RWPE2 (cell line): ENCODE results near the gene DIP2B.

Source experiments
- ATAC-seq: fragments of 200-7000 bp; cut with Tn5 transposase; 3 replicates; pipeline ENCODE4 v1.9.1; 2021; ENCODE audit warnings: low read depth
- DNase-seq: peaks from one replicate; pipeline ENCODE4 v3.0.0-alpha.2; 2020; ENCODE audit warnings: low spot score
- H3K27ac ChIP-seq: fragments of 450-650 bp; 2 replicates; pipeline ENCODE4 v1.5.1; 2017; ENCODE audit warnings: mild to moderate bottlenecking; ENCODE audit not compliant: poor library complexity, severe bottlenecking
- H3K27me3 ChIP-seq: fragments of 250-450 bp; sonication (Bioruptor Pico); 2 replicates; pipeline ENCODE4 v1.5.1; 2021; ENCODE audit warnings: mild to moderate bottlenecking, moderate library complexity; ENCODE audit not compliant: insufficient read depth, poor library complexity, severe bottlenecking
- H3K36me3 ChIP-seq: fragments of 250-450 bp; sonication (Bioruptor Pico); 2 replicates; pipeline ENCODE4 v1.5.1; 2020; ENCODE audit warnings: low read depth, mild to moderate bottlenecking, moderate library complexity
- H3K4me1 ChIP-seq: fragments of 250-450 bp; sonication (Bioruptor Pico); 2 replicates; pipeline ENCODE4 v1.5.1; 2021; ENCODE audit warnings: mild to moderate bottlenecking, moderate library complexity; ENCODE audit not compliant: insufficient read depth, poor library complexity, severe bottlenecking
- H3K4me3 ChIP-seq: fragments of 250-450 bp; sonication (Bioruptor Pico); 2 replicates; pipeline ENCODE4 v1.5.1; 2021; ENCODE audit warnings: mild to moderate bottlenecking, moderate library complexity; ENCODE audit not compliant: severe bottlenecking
- H3K9me3 ChIP-seq: fragments of 250-450 bp; sonication (Bioruptor Pico); 2 replicates; pipeline ENCODE4 v1.5.1; 2021; ENCODE audit warnings: mild to moderate bottlenecking, moderate library complexity; ENCODE audit not compliant: severe bottlenecking
- TF ChIP-seq, protein P1 (sequence below): fragments of 450-650 bp; IDR thresholded peaks from one replicate; pipeline ENCODE4 v1.5.1; 2017; ENCODE audit warnings: mild to moderate bottlenecking, moderate library complexity; ENCODE audit not compliant: poor library complexity, severe bottlenecking

DIP2B gene

GRCh38 chr12:50639721-50640120, 134.9 kb downstream of the DIP2B start:
- TF ChIP-seq, protein P1, sequence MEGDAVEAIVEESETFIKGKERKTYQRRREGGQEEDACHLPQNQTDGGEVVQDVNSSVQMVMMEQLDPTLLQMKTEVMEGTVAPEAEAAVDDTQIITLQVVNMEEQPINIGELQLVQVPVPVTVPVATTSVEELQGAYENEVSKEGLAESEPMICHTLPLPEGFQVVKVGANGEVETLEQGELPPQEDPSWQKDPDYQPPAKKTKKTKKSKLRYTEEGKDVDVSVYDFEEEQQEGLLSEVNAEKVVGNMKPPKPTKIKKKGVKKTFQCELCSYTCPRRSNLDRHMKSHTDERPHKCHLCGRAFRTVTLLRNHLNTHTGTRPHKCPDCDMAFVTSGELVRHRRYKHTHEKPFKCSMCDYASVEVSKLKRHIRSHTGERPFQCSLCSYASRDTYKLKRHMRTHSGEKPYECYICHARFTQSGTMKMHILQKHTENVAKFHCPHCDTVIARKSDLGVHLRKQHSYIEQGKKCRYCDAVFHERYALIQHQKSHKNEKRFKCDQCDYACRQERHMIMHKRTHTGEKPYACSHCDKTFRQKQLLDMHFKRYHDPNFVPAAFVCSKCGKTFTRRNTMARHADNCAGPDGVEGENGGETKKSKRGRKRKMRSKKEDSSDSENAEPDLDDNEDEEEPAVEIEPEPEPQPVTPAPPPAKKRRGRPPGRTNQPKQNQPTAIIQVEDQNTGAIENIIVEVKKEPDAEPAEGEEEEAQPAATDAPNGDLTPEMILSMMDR = no peak
- ATAC-seq (peak; percentile 42; the same call in 2 of the 3 replicates), DNase-seq (no peak)
- H3K9me3 ChIP-seq = peaks cover 2% of the 10 kb centered on the region
- H3K4me1 ChIP-seq = peaks cover 44% of the 10 kb centered on the region
- peaks cover 16% of the 10 kb centered on the region for H3K36me3 ChIP-seq
- H3K4me3 ChIP-seq = no peak overlapping the region
- H3K27ac ChIP-seq = peak overlapping the region; percentile 77
- H3K27me3 ChIP-seq = no peaks in the 10 kb centered on the region

DNA sequence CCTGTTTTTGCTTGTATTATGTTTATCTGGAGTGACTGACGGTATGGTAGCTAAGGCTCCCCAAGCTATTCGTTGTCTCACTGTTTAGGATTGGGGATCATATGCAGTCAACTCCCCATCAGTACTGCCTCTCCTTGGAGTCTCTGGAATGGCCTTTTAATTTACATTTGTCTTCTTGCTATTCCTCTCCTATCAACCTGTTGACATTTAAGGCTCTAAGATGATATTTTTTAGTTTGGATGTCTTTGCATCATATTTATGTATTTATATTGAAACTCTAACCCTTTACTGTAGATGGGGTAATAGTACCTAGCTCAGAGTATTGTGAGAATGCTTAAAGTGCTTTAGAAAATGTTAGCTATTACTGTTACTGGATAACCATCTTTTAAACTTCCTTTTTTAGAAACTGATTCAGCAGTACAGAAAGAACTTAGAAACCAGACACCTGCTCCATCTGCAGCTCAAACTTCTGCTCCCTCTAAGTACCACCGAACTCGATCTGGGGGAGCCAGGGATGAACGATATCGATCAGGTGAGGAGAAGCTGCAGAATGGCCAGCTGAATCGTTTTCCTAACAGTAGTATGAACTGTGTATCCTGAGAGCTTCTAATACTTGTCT, 135.6 kb downstream of the DIP2B start:
- Histone ChIP-seq H3K9me3 (peaks cover 2% of the 10 kb centered on the region), H3K27ac (peak overlapping the region; percentile 77), H3K27me3 (no peaks in the 10 kb centered on the region), H3K36me3 (peaks cover 19% of the 10 kb centered on the region), H3K4me1 (peaks cover 44% of the 10 kb centered on the region), H3K4me3 (no peak overlapping the region)
- no peak for ATAC-seq
- DNase-seq = no peak
- TF ChIP-seq, protein P1 = no peak

DNA sequence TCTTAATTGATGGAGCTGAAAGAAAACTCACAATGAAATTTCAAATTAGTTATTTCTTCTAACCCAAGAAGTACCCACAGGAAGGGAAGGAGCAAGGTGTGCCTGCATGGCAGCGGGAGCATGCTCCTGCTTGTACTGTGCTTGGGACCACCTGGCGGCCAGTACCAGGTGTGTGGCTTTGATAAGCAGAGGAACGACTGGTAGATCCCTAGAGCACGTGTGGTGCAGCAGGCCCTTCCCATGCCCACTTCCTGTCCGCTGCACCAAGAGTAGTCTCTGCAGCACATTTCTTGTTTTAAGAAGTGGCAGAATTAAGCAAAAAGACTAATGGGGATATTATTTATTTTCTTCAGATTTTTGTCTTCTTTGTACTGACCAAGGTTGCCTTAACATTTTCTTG, 136.8 kb downstream of the DIP2B start:
- H3K27me3 ChIP-seq = no peaks in the 10 kb centered on the region
- ATAC-seq = peak; percentile 76
- H3K9me3 ChIP-seq = peaks cover 2% of the 10 kb centered on the region
- peak overlapping the region; percentile 77 for H3K27ac ChIP-seq
- DNase-seq = no peak
- TF ChIP-seq, protein P1 = no peak
- no peak overlapping the region for H3K4me3 ChIP-seq
- H3K36me3 ChIP-seq = peaks cover 19% of the 10 kb centered on the region
- peaks cover 44% of the 10 kb centered on the region for H3K4me1 ChIP-seq

DNA sequence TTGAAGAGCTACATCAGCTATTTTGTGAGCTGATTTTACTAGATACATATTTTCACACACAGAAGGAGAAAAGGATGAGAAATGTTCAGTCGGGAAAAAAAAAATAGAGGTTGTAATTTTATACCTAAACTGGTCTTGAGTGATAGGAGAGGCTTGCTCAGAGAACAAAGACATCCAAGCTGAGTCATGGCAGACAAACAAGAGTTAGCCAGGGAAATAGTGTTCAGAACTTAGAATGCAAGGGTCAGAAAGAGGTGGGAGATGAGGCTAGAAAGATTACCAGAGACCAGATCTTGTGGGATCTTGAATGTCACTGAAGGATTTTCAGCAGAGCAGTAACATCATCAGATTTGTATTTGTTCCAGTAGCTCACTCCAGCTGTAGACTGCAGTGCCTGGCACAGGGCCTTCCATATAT, 137.3 kb downstream of the DIP2B start:
- Histone ChIP-seq H3K4me1 (peaks cover 49% of the 10 kb centered on the region), H3K9me3 (peaks cover 2% of the 10 kb centered on the region), H3K36me3 (peaks cover 19% of the 10 kb centered on the region), H3K4me3 (no peak overlapping the region), H3K27me3 (no peaks in the 10 kb centered on the region), H3K27ac (peak overlapping the region; percentile 77)
- peak; percentile 81 for ATAC-seq
- TF ChIP-seq, protein P1 = no peak
- no peak for DNase-seq

- Histone ChIP-seq H3K4me3 (no peak overlapping the region), H3K36me3 (peaks cover 19% of the 10 kb centered on the region), H3K9me3 (peaks cover 2% of the 10 kb centered on the region), H3K27ac (peak overlapping the region; percentile 77), H3K4me1 (peaks cover 51% of the 10 kb centered on the region), H3K27me3 (no peaks in the 10 kb centered on the region)
- TF ChIP-seq, protein P1 = no peak
- ATAC-seq (peak; percentile 44; the same call in 2 of the 3 replicates), DNase-seq (peak; percentile 66)
Measured at GRCh38 chr12:50642761-50643160, 138.0 kb downstream of the DIP2B start.
